Measurements from ENCODE around the gene PDE3B. TPM values are rescaled to one million over a fixed set of nuclear protein-coding genes. Genes with fewer than 3 reads are reported as not detected.
"Not testable (repeated sequence)": the region's sequence is repeated elsewhere in the genome, so short reads cannot be mapped to it uniquely, and the experiment has no call there.

The PDE3B gene
- total RNA-seq, 4 donors from 2014 or later: 14.0 to 30.5 (median 18.0) TPM

GRCh38 chr11:14673824-14674405 is 30.3 kb downstream of the PDE3B start:
- no peak overlapping the region for H3K4me3 ChIP-seq
- no peak for TF ChIP-seq POLR2A (IDR thresholded peaks at IDR 0.05)
- no peak for TF ChIP-seq CTCF (IDR thresholded peaks at IDR 0.05)
- H3K4me1 ChIP-seq: no peaks in the 10 kb centered on the region
- H3K9me3 ChIP-seq: no peaks in the 10 kb centered on the region
- no peaks in the 10 kb centered on the region for H3K36me3 ChIP-seq
- DNase-seq: no peak
- H3K27ac ChIP-seq: no peak overlapping the region
- H3K27me3 ChIP-seq: no peaks in the 10 kb centered on the region

GRCh38 chr11:14676068-14676467 is 32.5 kb downstream of the PDE3B start:
- TF ChIP-seq CTCF (IDR thresholded peaks at IDR 0.05): no peak
- TF ChIP-seq POLR2A (IDR thresholded peaks at IDR 0.05): no peak
- Histone ChIP-seq H3K4me3 (no peak overlapping the region), H3K27me3 (no peaks in the 10 kb centered on the region), H3K9me3 (no peaks in the 10 kb centered on the region), H3K36me3 (no peaks in the 10 kb centered on the region), H3K27ac (no peak overlapping the region), H3K4me1 (no peaks in the 10 kb centered on the region)
- DNase-seq: no peak

GRCh38 chr11:14677146-14677545 is 33.5 kb downstream of the PDE3B start:
- TF ChIP-seq POLR2A (IDR thresholded peaks at IDR 0.05) (no peak), CTCF (IDR thresholded peaks at IDR 0.05) (no peak)

GRCh38 chr11:14678350-14678749 is 34.7 kb downstream of the PDE3B start:
- no peaks in the 10 kb centered on the region for H3K36me3 ChIP-seq
- no peaks in the 10 kb centered on the region for H3K4me1 ChIP-seq
- TF ChIP-seq POLR2A (IDR thresholded peaks at IDR 0.05) (no peak), CTCF (IDR thresholded peaks at IDR 0.05) (no peak)
- H3K27me3 ChIP-seq: no peaks in the 10 kb centered on the region
- H3K27ac ChIP-seq: no peak overlapping the region
- H3K4me3 ChIP-seq: no peak overlapping the region
- DNase-seq: no peak
- no peaks in the 10 kb centered on the region for H3K9me3 ChIP-seq

More at GRCh38 chr11:14677146-14677545, 33.5 kb downstream of the PDE3B start:
- Histone ChIP-seq H3K36me3 (no peaks in the 10 kb centered on the region), H3K4me3 (no peak overlapping the region), H3K4me1 (no peaks in the 10 kb centered on the region), H3K27ac (no peak overlapping the region), H3K9me3 (no peaks in the 10 kb centered on the region), H3K27me3 (no peaks in the 10 kb centered on the region)
- DNase-seq: no peak

- Histone ChIP-seq H3K27ac (no peak overlapping the region), H3K4me3 (no peak overlapping the region), H3K27me3 (no peaks in the 10 kb centered on the region), H3K9me3 (no peaks in the 10 kb centered on the region), H3K36me3 (no peaks in the 10 kb centered on the region), H3K4me1 (no peaks in the 10 kb centered on the region)
- no peak for DNase-seq
- TF ChIP-seq CTCF (IDR thresholded peaks at IDR 0.05) (no peak), POLR2A (IDR thresholded peaks at IDR 0.05) (no peak)
Measured at GRCh38 chr11:14679662-14680061, 36.1 kb downstream of the PDE3B start.

GRCh38 chr11:14684234-14684915 is 40.8 kb downstream of the PDE3B start:
- not testable (repeated sequence) for H3K9me3 ChIP-seq, H3K4me3 ChIP-seq, H3K36me3 ChIP-seq, H3K27me3 ChIP-seq, H3K27ac ChIP-seq, H3K4me1 ChIP-seq, DNase-seq
